Hepatocyte (in vitro differentiated cells): ENCODE results near the gene HSCB. TPM values are rescaled to one million over a fixed set of nuclear protein-coding genes. Genes with fewer than 3 reads are reported as not detected.
A peak's percentile ranks its signal among the peaks of the same experiment; 100 is the strongest.

ENCODE experiments used
- DNase-seq: peaks from one replicate; pipeline ENCODE4 v3.0.0-alpha.2; 2016; ENCODE audit warnings: low spot score
- H2AFZ ChIP-seq: fragments of 200-600 bp; sonication (generic); 2 replicates; pipeline ENCODE4 v1.6.0; 2016; ENCODE audit warnings: antibody characterized with exemption, mild to moderate bottlenecking
- H3K27ac ChIP-seq: fragments of 200-600 bp; sonication (generic); 2 replicates; pipeline ENCODE4 v1.5.1; 2016; ENCODE audit warnings: mild to moderate bottlenecking
- H3K27me3 ChIP-seq: fragments of 200-600 bp; sonication (generic); 2 replicates; pipeline ENCODE4 v1.6.1; 2016
- H3K36me3 ChIP-seq: fragments of 200-600 bp; sonication (generic); replicated peaks from 2 replicates; pipeline ENCODE4 v1.5.1; 2016; ENCODE audit warnings: low read depth; ENCODE audit not compliant: insufficient read depth
- H3K4me1 ChIP-seq: fragments of 200-600 bp; sonication (generic); 2 replicates; pipeline ENCODE4 v1.5.1; 2016; ENCODE audit warnings: mild to moderate bottlenecking, moderate library complexity; ENCODE audit not compliant: insufficient read depth
- H3K4me2 ChIP-seq: fragments of 200-600 bp; sonication (generic); 2 replicates; pipeline ENCODE4 v1.6.0; 2016
- H3K4me3 ChIP-seq: fragments of 200-600 bp; sonication (generic); 2 replicates; pipeline ENCODE4 v1.5.1; 2016; ENCODE audit warnings: mild to moderate bottlenecking
- H3K79me2 ChIP-seq: fragments of 200-600 bp; sonication (generic); 2 replicates; pipeline ENCODE4 v1.6.0; 2017; ENCODE audit warnings: mild to moderate bottlenecking
- H3K9me2 ChIP-seq: fragments of 200-600 bp; sonication (generic); replicated peaks from 2 replicates; pipeline ENCODE4 v1.6.0; 2017; ENCODE audit warnings: mild to moderate bottlenecking; ENCODE audit not compliant: insufficient read depth
- H3K9me3 ChIP-seq: fragments of 200-600 bp; sonication (generic); 2 replicates; pipeline ENCODE4 v1.5.1; 2016; ENCODE audit warnings: low read depth, mild to moderate bottlenecking
- H4K20me1 ChIP-seq: fragments of 200-600 bp; sonication (generic); 2 replicates; pipeline ENCODE4 v1.6.0; 2016; ENCODE audit warnings: mild to moderate bottlenecking; ENCODE audit not compliant: insufficient read depth, poor library complexity, severe bottlenecking
- CTCF ChIP-seq: fragments of 200-600 bp; sonication (generic); IDR thresholded peaks from 2 replicates; pipeline ENCODE4 v1.5.1; 2016; ENCODE audit warnings: antibody characterized with exemption, mild to moderate bottlenecking; ENCODE audit not compliant: poor library complexity
- EZH2 ChIP-seq: fragments of 200-600 bp; sonication (generic); IDR thresholded peaks from 2 replicates; pipeline ENCODE4 v1.6.1; 2016; ENCODE audit warnings: antibody characterized with exemption, mild to moderate bottlenecking, borderline replicate concordance
- EZH2phosphoT487 ChIP-seq: fragments of 200-600 bp; sonication (generic); IDR thresholded peaks from one replicate; pipeline ENCODE4 v1.6.1; 2018; ENCODE audit warnings: antibody characterized with exemption, mild to moderate bottlenecking, low read depth, moderate library complexity; ENCODE audit not compliant: unreplicated experiment, severe bottlenecking
- WGBS: methylation state at CpG from one replicate; pipeline ENCODE4 v1.1.6; 2016; ENCODE audit warnings: low lambda C conversion rate; ENCODE audit errors: missing lambda C conversion rate; 5-methylcytosine and 5-hydroxymethylcytosine counted together
- polyA plus RNA-seq: library from polyadenylated mRNA; unstranded; fragments of >200 nt; fragmentation: Nextera tagmentation; extraction: Ambion mirVana; gene quantifications from 2 replicates; pipeline ENCODE4 v1.2.1, GENCODE V29; 2016
- total RNA-seq: library from RNA; depleted of rRNA; stranded (reverse); fragments of >200 nt; gene quantifications from 2 replicates; pipeline ENCODE4 v1.2.3, GENCODE V29; 2014

Gene HSCB
- total and polyA plus RNA-seq, 2 experiments from 2014 or later = 22.6 to 30.8 TPM

- no peak for TF ChIP-seq EZH2
- TF ChIP-seq EZH2phosphoT487 = no peak
- TF ChIP-seq CTCF = no peak
- Histone ChIP-seq H4K20me1 (peaks cover 37% of the 10 kb centered on the region), H3K79me2 (peaks cover 34% of the 10 kb centered on the region), H3K36me3 (peaks cover 8% of the 10 kb centered on the region), H3K9me2 (no peaks in the 10 kb centered on the region), H3K27me3 (no peaks in the 10 kb centered on the region), H2AFZ (no peak overlapping the region), H3K27ac (no peak overlapping the region), H3K4me1 (peaks cover 14% of the 10 kb centered on the region), H3K4me3 (no peak overlapping the region), H3K4me2 (no peak overlapping the region), H3K9me3 (no peaks in the 10 kb centered on the region)
- WGBS = 82% methylated on average over 15 of the region's 15 CpGs
- no peak for DNase-seq
Observed at GRCh38 chr22:28792491-28793383, 50.9 kb downstream of the HSCB start.

- H3K9me3 ChIP-seq = no peaks in the 10 kb centered on the region
- WGBS = 78% methylated on average over 4 of the region's 4 CpGs
- H3K36me3 ChIP-seq = peaks cover 8% of the 10 kb centered on the region
- no peak for DNase-seq
- peaks cover 49% of the 10 kb centered on the region for H4K20me1 ChIP-seq
- peaks cover 43% of the 10 kb centered on the region for H3K79me2 ChIP-seq
- TF ChIP-seq EZH2 = no peak
- TF ChIP-seq EZH2phosphoT487 = no peak
- no peak for TF ChIP-seq CTCF
- H3K9me2 ChIP-seq = no peaks in the 10 kb centered on the region
- no peak overlapping the region for H2AFZ ChIP-seq
- H3K27ac ChIP-seq = peak overlapping the region; percentile 22
- no peak overlapping the region for H3K4me3 ChIP-seq
- H3K4me2 ChIP-seq = peak overlapping the region; percentile 7
- peaks cover 14% of the 10 kb centered on the region for H3K4me1 ChIP-seq
- no peaks in the 10 kb centered on the region for H3K27me3 ChIP-seq
Observed at GRCh38 chr22:28793976-28794584, 52.2 kb downstream of the HSCB start.

GRCh38 chr22:28795071-28795693 is 53.3 kb downstream of the HSCB start:
- Histone ChIP-seq H4K20me1 (peaks cover 49% of the 10 kb centered on the region), H3K27me3 (no peaks in the 10 kb centered on the region), H3K9me2 (no peaks in the 10 kb centered on the region), H3K4me1 (peaks cover 14% of the 10 kb centered on the region), H3K9me3 (no peaks in the 10 kb centered on the region), H3K27ac (peak overlapping the region; percentile 22), H2AFZ (no peak overlapping the region), H3K4me2 (peak overlapping the region; percentile 7), H3K79me2 (peaks cover 52% of the 10 kb centered on the region), H3K36me3 (peaks cover 8% of the 10 kb centered on the region), H3K4me3 (no peak overlapping the region)
- 95% methylated on average over 6 of the region's 6 CpGs for WGBS
- no peak for TF ChIP-seq EZH2
- TF ChIP-seq EZH2phosphoT487 = no peak
- no peak for TF ChIP-seq CTCF
- DNase-seq = no peak
